K562 (cell line): ENCODE results near the gene TMEM150A. TPM values are rescaled to one million over a fixed set of nuclear protein-coding genes. Genes with fewer than 3 reads are reported as not detected.

Source experiments
- CBFB ChIP-seq: sonication (generic); formaldehyde crosslinking; IDR thresholded peaks from 2 replicates; pipeline ENCODE4 v1.4.0; 2020; ENCODE audit warnings: mild to moderate bottlenecking, missing genetic modification reagents
- CHD2 ChIP-seq: IDR thresholded peaks from 2 replicates; pipeline ENCODE4 v1.6.1; 2011; ENCODE audit warnings: low read depth, low read length
- CREB3 ChIP-seq: fragments of 450-650 bp; conservative IDR thresholded peaks from 2 replicates; pipeline ENCODE4 v1.6.1; 2016; ENCODE audit warnings: missing genetic modification characterization, low read depth, mild to moderate bottlenecking, missing compliant biosample characterization, moderate library complexity
- DPF2 ChIP-seq: fragments of 450-650 bp; IDR thresholded peaks from 2 replicates; pipeline ENCODE4 v1.6.1; 2016
- ERF ChIP-seq: fragments of 450-650 bp; formaldehyde crosslinking; IDR thresholded peaks from 2 replicates; pipeline ENCODE4 v1.4.0; 2020; ENCODE audit warnings: mild to moderate bottlenecking, mixed read lengths
- FOXP1 ChIP-seq: sonication (generic); formaldehyde crosslinking; IDR thresholded peaks from 2 replicates; pipeline ENCODE4 v1.8.0; 2022; ENCODE audit warnings: mild to moderate bottlenecking, missing genetic modification reagents
- HEY1 ChIP-seq: fragments of 250-450 bp; sonication (Bioruptor Pico); IDR thresholded peaks from 2 replicates; pipeline ENCODE4 v1.5.0; 2020; ENCODE audit warnings: mild to moderate bottlenecking, moderate library complexity, borderline replicate concordance
- HMG20A ChIP-seq: fragments of 450-650 bp; formaldehyde crosslinking; conservative IDR thresholded peaks from 2 replicates; pipeline ENCODE4 v1.4.0; 2020; ENCODE audit warnings: mild to moderate bottlenecking, mixed read lengths
- HMG20B ChIP-seq: fragments of 250-450 bp; sonication (Bioruptor Pico); IDR thresholded peaks from 2 replicates; pipeline ENCODE4 v1.5.0; 2021; ENCODE audit warnings: mild to moderate bottlenecking
- JUNB ChIP-seq: fragments of 450-650 bp; formaldehyde crosslinking; conservative IDR thresholded peaks from 2 replicates; pipeline ENCODE4 v1.4.0; 2020; ENCODE audit warnings: mild to moderate bottlenecking
- KLF13 ChIP-seq: fragments of 450-650 bp; IDR thresholded peaks from 2 replicates; pipeline ENCODE4 v1.6.1; 2016; ENCODE audit warnings: missing genetic modification characterization, low read depth, mild to moderate bottlenecking, missing compliant biosample characterization, moderate library complexity, borderline replicate concordance
- KLF6 ChIP-seq: fragments of 250-450 bp; sonication (Bioruptor Pico); IDR thresholded peaks from 2 replicates; pipeline ENCODE4 v1.4.0; 2020; ENCODE audit warnings: mild to moderate bottlenecking, moderate library complexity, borderline replicate concordance
- MBD1 ChIP-seq: fragments of 250-450 bp; sonication (Bioruptor Pico); IDR thresholded peaks from 2 replicates; pipeline ENCODE4 v1.8.0; 2022; ENCODE audit warnings: inconsistent platforms
- NEUROD1 ChIP-seq: fragments of 150-350 bp; IDR thresholded peaks from 2 replicates; pipeline ENCODE4 v1.6.1; 2014; ENCODE audit warnings: borderline replicate concordance, low read length, low read depth; ENCODE audit not compliant: partially characterized antibody
- NFATC3 ChIP-seq: fragments of 450-650 bp; IDR thresholded peaks from 2 replicates; pipeline ENCODE4 v1.6.1; 2017; ENCODE audit warnings: mild to moderate bottlenecking
- NFRKB ChIP-seq: fragments of 450-650 bp; IDR thresholded peaks from 2 replicates; pipeline ENCODE4 v1.6.1; 2016; ENCODE audit warnings: low read depth
- NR2C1 ChIP-seq, 2 experiments: fragments of 450-650 bp; IDR thresholded peaks; 2 replicates each; pipeline ENCODE4 v1.6.1; 2017; ENCODE audit warnings: mild to moderate bottlenecking in 2 of 2, antibody characterized with exemption in 1 of 2, inconsistent platforms in 1 of 2, missing compliant biosample characterization in 1 of 2, missing genetic modification characterization in 1 of 2
- POLR2A ChIP-seq: fragments of 450-650 bp; conservative IDR thresholded peaks from 2 replicates; pipeline ENCODE4 v1.6.1; 2016
- RBM25 ChIP-seq: fragments of 200-400 bp; formaldehyde crosslinking; IDR thresholded peaks from 2 replicates; pipeline ENCODE4 v1.6.1; 2018; ENCODE audit warnings: low read length, low read depth, moderate library complexity; ENCODE audit not compliant: severe bottlenecking
- RFX1 ChIP-seq: fragments of 450-650 bp; IDR thresholded peaks from 2 replicates; pipeline ENCODE4 v1.6.1; 2016; ENCODE audit warnings: mild to moderate bottlenecking, moderate library complexity
- SIN3B ChIP-seq: fragments of 450-650 bp; IDR thresholded peaks from 2 replicates; pipeline ENCODE4 v1.6.1; 2017; ENCODE audit warnings: low read depth, mild to moderate bottlenecking, moderate library complexity
- SP1 ChIP-seq: sonication (generic); formaldehyde crosslinking; IDR thresholded peaks from 2 replicates; pipeline ENCODE4 v1.8.1; 2022; ENCODE audit warnings: mild to moderate bottlenecking, missing genetic modification reagents
- TOE1 ChIP-seq, 2 experiments: fragments of 450-650 bp in 1 of 2; sonication (generic) in 1 of 2; formaldehyde crosslinking in 1 of 2; IDR thresholded peaks; 2 replicates each; pipeline versions ENCODE4 v1.7.1 to v1.8.0; 2016 to 2022; ENCODE audit warnings: borderline replicate concordance in 2 of 2, mild to moderate bottlenecking in 2 of 2, antibody characterized with exemption in 1 of 2, inconsistent platforms in 1 of 2, low read depth in 1 of 2, missing genetic modification reagents in 1 of 2, moderate library complexity in 1 of 2
- ZBTB17 ChIP-seq: fragments of 450-650 bp; formaldehyde crosslinking; IDR thresholded peaks from 2 replicates; pipeline ENCODE4 v1.4.0; 2020; ENCODE audit warnings: mild to moderate bottlenecking
- ZNF274 ChIP-seq: IDR thresholded peaks from 2 replicates; pipeline ENCODE4 v1.6.1; 2011; ENCODE audit warnings: low read depth, mild to moderate bottlenecking, low read length, moderate library complexity, borderline replicate concordance
- ZNF551 ChIP-seq: fragments of 250-450 bp; sonication (Bioruptor Pico); IDR thresholded peaks from 2 replicates; pipeline ENCODE4 v1.5.0; 2021; ENCODE audit warnings: mild to moderate bottlenecking, moderate library complexity
- ZNF583 ChIP-seq: fragments of 250-450 bp; sonication (Bioruptor Pico); IDR thresholded peaks from 2 replicates; pipeline ENCODE4 v1.4.0; 2020
- polyA plus RNA-seq, 8 experiments: library from polyadenylated mRNA; depleted of rRNA in 4 of 8; stranded (reverse) in 5 of 8; unstranded in 3 of 8; fragments of >200 nt; fragmentation: Nextera tagmentation in 2 of 8; fragmentation: Illumina TruSeq in 1 of 8; extraction: Ambion mirVana in 2 of 8; extraction: Trizol in 1 of 8; gene quantifications; 2 replicates each; pipeline versions ENCODE4 v1.2.1 to v1.2.3, GENCODE V29; 2011 to 2014; ENCODE audit warnings: inconsistent platforms in 1 of 8, missing spikeins in 1 of 8
- total RNA-seq, 7 experiments: library from RNA; depleted of rRNA in 6 of 7; stranded (reverse); fragments of >200 nt in 6 of 7; fragmentation: Illumina TruSeq in 2 of 7; extraction: Trizol in 2 of 7; gene quantifications; 2 replicates each; pipeline versions ENCODE4 v1.2.1 to v1.2.3, GENCODE V29; 2011 to 2021; ENCODE audit warnings: low replicate concordance in 1 of 7

Gene TMEM150A
- total and polyA plus RNA-seq, 9 of the 15 experiments (the other 6 are each of a cell fraction or from before 2014, with no cell fraction given): 3.9 to 17.1 (median 8.4) TPM

GRCh38 chr2:85595301-85596025 is 7.0 kb downstream of the TMEM150A start, which contains the start of gene RNF181 (continued):
- TF ChIP-seq NR2C1 (IDR thresholded peaks at IDR 0.05): no peak
- 0 out of 2 replicates have a peak, but pooled peaks have one; percentile 11 for TF ChIP-seq NR2C1 (tag; IDR thresholded peaks at IDR 0.05)
- TF ChIP-seq SIN3B: peak; percentile 77
- no peak for TF ChIP-seq NFATC3
- TF ChIP-seq TOE1 (IDR thresholded peaks at IDR 0.05; ENCODE audit: borderline replicate concordance): peak; percentile 95
- TF ChIP-seq TOE1 (CRISPR knock-in tag; IDR thresholded peaks at IDR 0.05; ENCODE audit: borderline replicate concordance, low read depth): no peak
- no peak for TF ChIP-seq ZNF551 (CRISPR knock-in tag)
- TF ChIP-seq NFRKB: peak; percentile 86; the same call in 1 of the 2 replicates
- 0 out of 2 replicates have a peak, but pooled peaks have one; percentile 22 for TF ChIP-seq ZNF583 (CRISPR knock-in tag)
- no peak for TF ChIP-seq HMG20A (CRISPR knock-in tag)
- no peak for TF ChIP-seq RFX1
- peak; percentile 70; the same call in 1 of the 2 replicates for TF ChIP-seq HEY1
- no peak for TF ChIP-seq HMG20B (CRISPR knock-in tag)
- TF ChIP-seq KLF13 (tag): no peak
- no peak for TF ChIP-seq JUNB (CRISPR knock-in tag)
- no peak for TF ChIP-seq CBFB
- 0 out of 2 replicates have a peak, but pooled peaks have one; percentile 39 for TF ChIP-seq SP1
- TF ChIP-seq NEUROD1: peak; percentile 86
- TF ChIP-seq ZBTB17 (CRISPR knock-in tag): 0 out of 2 replicates have a peak, but pooled peaks have one; percentile 27
- no peak for TF ChIP-seq ZNF274
- TF ChIP-seq ERF: 0 out of 2 replicates have a peak, but pooled peaks have one; percentile 65
- peak; percentile 93 for TF ChIP-seq POLR2A
- no peak for TF ChIP-seq DPF2
- no peak for TF ChIP-seq CREB3
- TF ChIP-seq MBD1 (CRISPR knock-in tag): no peak
- TF ChIP-seq FOXP1: no peak
- peak; percentile 73 for TF ChIP-seq CHD2
- TF ChIP-seq KLF6 (CRISPR knock-in tag): 0 out of 2 replicates have a peak, but pooled peaks have one; percentile 51
- TF ChIP-seq RBM25: peak; percentile 81
